GM21423 (cell line): ENCODE data around the gene COPA.

ENCODE experiments used
- ATAC-seq: cut with Tn5 transposase; IDR thresholded peaks from one replicate; pipeline ENCODE4 v1.9.1; 2021; ENCODE audit warnings: mild to moderate bottlenecking, moderate library complexity; ENCODE audit not compliant: unreplicated experiment

COPA gene

DNA sequence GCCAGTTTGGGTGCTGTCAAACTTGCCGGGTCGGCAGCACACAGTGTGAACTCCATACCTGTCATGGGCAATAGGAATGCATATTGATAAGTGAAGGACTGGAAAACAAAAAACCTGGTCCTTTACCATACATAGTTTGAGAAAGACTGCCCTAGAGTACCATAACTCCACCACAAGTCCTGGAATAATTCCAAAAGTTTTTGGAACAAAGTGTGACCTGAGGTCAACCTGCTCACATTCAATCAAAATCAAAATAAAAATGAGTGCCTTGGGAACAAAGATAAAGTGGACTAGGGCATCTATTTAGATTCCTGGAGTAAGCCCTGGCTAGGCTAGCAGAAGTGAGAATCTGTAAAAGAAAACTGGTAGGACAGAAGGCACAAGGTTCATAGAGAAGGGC lies 65.7 kb downstream of the COPA start:
- no peak for ATAC-seq

DNA sequence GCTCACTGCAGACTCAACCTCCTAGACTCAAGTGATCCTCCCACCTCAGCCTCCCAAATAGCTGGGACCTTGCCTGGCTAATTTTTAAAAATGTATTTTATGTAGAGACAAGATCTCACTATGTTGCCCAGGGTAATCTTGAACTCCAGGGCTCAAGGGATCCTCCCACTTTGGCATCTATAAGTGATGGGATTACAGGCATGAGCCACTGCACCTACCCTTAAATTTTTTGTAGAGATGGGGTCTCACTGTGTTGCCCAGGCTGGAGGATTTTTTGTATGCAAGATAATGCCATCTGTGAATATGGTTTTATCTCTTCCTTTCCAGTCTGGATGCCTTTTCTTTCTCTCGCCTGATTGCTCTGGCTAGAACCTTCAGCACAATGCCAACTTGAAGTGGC lies 72.0 kb downstream of the COPA start:
- no peak for ATAC-seq

DNA sequence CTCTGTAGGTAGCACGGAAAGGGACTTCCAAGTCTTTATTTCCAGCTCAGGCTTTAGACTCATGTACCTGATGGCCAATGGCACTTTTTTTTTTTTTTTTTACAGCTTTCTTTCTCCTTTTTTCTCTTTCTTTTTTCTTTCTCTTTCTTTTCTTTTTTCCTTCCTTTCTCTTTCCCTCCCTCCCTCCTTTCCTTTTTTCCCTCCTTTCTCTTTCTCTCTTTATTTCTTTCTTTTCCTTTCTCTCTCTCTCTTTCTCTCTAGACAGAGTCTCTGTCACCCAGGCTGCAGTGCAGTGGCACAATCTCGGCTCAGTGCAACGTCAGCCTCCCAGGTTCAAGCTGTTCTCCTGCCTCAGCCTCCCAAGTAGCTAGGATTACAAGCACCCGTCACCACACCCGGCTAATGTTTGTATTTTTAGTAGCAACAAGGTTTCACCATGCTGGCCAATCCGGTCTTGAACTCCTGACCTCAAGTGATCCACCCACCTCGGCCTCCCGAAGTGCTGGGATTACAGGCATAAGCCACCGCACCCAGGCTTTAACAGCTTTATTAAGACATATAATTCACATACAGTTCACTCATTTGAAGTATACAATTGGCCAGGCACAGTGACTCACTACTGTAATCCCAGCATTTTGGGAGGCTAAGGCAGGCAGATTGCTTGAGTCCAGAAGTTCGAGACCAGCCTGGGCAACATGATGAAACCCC lies 75.6 kb downstream of the COPA start:
- ATAC-seq, result no peak

DNA sequence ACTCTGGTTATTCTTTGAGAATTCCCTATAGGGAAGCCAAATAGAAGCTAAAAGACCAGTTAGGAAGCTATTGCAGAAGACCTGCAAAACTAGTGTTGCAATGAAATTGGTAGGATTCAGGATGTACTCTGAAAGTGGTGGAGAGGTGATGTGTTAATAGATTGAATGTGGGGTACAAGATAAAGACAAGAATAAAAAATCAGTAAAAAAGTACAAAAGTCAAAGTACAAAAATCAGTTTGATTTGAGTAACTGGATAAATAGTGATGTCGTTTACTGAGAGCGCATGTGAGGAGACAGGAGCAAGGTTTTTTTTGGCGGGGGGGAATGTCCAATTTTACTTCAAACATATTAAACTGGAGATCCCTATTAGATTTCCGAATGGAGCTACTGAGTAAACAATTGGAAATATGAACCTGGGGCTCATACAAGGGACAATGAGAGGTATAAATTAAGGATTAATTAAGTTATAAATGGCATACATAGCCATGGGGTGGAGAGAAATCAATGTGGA lies 78.2 kb downstream of the COPA start:
- ATAC-seq, result no peak

DNA sequence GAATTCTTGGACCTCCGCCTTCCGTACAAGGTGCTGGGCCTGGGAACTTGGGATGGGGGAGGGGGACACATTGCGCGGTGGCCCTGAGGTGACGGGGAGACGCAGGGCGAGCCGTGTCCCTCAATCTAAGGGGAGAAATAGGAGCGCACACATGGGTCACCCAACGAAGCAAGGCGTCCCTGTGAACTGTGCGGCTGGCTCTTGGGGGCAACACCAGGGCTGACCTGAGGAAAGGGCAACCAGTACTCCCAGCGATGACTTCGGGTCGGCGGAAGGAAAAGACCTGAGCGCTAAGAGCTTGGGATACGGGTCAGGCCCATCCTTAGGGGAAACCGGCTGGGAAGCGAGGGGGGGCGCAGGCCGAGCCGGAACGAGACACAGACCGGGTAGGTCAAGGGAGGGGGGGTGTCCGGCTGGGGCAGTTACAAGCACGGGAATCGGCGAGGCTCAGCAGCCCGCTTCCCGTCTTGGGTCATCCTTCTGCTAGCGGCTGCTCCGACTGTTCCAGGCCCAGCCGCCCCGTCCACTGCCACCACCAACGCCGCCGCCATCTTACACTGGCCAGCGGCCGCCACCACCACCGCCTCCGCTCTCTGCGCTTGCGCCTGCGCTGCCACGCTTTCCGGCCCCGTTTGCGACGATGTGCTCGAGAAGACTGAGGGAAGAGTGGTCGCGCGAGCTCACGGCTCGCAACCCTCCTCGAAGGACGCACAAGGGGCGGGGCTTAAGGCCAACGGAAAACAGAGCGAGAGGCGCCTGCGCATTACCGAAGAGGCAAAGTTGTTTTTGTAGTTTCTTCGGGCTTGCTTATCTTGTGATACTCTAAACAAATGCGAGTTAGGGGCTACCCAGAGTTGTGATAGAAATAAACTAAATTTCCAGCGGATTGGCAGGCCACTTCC lies 80.9 kb downstream of the COPA start, which contains the start of gene DCAF8:
Gene DCAF8 (minus strand): TSS at position 657 of the 902 bp plus-strand sequence. CDS start 18,541 bp downstream, outside the sequence.
- peak; percentile 85 for ATAC-seq

DNA sequence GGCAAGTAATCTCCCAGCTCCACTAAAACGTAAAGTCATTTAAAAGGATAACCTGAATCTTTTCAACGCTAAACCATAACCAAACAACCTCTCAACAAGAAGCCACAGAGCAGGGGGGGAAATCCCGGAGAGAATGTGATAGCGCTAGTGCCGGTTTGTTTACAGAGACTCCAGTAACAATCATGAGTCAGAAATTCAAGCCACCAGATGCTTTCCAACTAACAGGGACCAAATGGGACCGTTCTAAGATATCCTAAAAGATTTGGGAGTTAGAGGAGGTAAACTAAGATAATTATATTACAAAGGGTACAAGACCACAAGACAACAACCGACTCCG lies 81.5 kb downstream of the COPA start:
- peak; percentile 25 for ATAC-seq

DNA sequence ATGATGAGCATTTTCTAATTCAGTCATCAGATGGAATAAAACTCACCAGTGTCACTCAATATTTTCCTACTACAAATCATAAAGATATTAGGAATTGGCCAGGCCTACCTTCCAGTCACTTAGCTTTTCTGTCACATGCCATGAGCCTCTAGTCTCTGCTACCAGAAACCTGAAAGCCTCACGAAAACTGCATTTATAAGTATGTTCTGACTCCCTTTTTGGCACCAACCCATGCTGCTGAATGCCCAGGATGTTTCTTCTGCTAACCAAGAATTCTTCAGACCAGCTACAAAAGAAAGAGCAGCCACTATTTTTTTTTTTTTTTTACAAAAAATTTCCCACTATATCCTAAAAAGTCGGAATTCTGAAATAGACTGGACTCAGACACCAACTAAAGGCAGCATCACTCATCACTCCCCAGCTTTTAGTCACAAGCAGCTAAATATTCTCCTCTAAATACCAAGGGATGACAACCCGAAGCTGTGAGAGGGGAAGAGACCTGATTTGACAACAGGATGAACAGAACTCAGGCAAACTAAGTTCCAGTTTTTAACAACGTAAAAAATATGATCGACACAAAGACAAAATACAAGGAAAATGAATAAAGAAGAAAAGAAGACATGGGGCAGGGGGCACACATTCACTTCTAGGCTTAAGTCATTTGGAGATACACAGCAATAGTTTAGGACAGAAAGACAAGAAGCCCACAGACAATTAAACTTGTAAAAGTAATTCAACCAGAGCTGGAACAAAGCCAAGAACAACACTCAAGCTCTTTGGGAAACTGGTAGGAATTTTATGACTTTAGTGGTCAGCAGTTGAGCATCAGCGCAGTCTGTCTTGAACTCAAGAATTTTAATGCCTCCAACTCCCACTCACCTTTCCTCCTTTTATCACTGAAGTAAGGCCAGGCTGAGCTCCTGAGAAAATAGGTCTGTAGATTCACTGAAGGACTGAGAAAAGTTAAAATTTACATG lies 82.4 kb downstream of the COPA start:
- no peak for ATAC-seq

DNA sequence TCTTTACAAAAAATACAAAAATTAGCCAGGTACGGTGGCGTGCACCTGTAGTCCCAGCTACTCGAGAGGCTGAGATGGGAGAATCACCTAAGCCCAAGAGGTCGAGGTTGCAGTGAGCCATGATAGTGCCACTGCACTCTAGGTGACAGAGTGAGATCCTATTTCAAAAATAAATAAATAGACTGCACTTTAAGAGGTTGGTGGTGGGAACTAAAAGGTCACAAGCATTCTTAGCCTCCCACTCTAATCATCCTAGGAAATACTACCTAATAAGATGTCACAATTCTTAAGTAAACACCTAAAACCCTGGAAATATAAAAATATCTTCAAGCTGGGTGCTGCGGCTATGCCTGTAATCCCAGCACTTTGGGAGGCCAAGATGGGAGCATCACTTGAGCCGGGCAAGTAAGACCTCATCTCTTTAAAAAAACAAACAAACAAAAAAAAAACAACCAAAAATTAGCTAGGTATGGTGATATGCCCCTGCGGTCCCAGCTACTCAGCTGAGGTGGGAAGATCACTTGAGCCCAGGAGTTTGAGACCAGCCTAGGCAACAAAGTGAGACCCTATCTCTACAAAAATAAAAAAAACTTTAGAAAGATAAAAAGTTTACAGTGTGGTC lies 84.8 kb downstream of the COPA start:
- ATAC-seq, result no peak

DNA sequence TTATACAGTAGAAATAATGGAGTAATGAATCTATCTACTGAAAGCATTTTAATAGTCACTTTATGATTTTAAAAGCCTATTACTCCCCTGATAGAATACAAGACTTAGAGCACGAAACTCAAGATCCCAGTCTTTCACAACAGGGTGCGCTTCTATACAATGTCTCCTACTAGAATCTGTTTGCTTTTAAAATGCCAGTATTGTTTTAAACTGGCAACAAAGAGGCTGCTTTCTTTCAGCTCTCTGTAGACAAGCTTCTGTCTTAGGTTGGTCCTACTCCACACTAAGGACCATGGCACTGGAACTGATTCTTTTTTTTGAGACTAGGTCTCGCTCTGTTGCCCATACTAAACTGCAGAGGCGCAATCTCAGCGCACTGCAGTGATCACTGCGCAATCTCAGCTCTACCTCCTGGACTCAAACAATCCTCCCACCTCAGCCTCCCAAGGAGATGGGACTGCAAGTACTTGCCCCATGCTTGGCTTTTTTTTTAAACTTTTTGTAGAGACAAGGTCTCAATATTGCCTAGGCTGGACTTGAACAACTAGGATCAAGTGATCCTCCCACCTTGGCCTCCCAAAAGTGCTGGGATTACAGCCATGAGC lies 85.5 kb downstream of the COPA start:
- ATAC-seq, result no peak

DNA sequence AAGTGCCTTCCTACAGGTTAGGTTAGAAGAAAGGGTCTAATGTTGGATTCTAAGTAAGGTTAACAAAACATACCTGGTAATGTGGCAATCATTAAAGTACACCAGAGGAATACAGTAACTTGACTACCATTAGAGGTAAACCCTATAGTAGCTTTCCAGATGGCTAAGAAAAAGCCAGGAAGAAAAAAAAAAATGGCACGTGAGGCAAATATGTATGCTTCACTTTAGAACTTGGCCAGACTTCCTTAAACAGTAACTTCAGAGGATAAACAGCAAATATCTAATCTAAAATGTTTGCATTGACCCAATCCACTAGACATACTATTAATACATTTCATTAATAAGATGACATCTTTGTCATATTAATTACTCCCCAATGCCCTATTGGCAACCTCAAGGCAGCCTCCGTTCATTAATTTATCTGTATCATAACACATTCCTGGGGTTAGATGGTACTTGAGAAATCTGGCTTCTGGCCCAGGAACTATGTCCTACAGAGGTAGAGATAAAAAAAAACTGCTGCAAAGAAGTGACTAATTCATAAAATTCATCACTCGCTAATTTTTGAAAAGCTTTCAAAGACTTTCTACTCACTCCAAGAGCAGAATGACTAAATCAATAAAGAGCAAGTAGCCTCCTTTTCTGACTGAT lies 86.5 kb downstream of the COPA start:
- no peak for ATAC-seq

DNA sequence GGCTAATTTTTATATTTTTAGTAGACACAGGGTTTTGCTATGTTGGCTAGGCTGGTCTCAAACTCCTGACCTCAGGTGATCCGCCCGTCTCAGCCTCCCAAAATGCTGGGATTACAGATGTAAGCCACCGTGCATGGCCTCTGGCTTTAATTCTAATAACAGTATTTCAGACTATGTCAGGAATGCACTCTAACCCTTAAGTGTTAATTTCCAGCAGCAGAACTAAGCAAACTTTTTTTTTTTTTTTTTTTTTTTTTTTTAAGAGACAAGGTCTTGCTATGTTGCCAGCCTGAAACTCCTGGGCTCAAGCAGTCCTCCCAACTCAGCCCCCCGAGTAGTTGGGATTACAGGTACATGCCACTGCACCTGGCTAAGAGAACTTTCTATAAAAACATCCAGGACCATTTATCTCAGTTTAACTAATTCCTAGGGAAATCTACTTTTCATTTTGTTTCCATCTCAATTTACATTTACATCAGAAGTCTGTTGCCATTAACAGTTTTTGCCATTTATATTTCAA lies 87.2 kb downstream of the COPA start:
- no peak for ATAC-seq

DNA sequence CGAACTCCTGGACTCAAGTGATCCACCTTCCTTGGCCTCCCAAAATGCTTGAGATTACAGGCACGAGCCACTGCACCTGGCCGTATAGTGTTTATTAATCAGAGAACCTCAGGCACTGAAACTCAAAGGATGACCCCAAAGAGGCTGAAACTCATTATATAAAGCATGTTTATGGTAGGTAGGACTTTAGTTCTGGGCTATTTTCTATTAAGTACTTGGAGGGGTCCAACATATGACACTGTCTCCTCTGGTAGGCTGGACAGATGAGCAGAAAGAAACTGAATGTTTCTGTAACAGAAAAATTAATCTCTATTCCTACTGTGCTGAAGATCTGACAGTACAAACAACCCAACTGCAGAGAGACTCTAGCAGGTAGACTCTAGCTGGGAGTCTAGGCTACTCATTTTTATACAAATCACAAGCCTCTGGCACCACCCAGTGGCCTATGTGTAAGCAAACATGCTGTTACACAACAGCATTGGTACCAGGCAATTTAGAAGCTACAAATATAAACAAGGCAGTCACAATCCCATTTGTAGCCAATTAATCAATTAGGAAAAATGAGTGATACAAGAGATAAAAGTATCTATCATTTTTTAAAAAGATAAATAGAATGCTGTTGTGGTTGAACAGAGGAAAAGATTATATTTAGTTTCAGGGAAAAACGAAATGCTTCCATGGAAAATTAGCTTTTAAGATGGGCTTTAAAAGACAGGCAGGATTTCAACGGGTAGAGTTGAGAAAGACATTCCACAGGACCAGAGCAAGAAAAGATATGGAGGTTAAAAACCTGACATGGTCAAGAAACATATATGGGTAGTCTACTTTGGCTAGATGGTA lies 91.1 kb downstream of the COPA start:
- no peak for ATAC-seq

DNA sequence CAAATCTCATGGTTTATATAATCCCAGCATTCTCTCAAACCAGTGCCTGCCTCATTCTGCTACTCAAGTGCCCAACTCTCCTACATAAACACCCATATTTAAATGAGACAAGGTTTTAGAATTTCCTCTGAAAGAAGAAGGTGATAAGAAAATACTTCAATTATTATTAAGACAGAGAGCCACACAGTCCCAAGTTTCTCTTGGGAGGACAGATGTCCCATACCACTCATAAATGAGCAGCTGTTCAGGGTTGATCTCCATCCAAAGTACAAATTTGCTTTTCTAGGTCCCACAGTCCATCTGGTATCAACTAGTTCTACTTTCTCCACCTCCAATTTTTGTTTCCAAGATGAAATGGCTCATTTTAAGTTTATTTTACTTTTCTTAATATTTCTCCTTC lies 92.0 kb downstream of the COPA start:
- no peak for ATAC-seq

DNA sequence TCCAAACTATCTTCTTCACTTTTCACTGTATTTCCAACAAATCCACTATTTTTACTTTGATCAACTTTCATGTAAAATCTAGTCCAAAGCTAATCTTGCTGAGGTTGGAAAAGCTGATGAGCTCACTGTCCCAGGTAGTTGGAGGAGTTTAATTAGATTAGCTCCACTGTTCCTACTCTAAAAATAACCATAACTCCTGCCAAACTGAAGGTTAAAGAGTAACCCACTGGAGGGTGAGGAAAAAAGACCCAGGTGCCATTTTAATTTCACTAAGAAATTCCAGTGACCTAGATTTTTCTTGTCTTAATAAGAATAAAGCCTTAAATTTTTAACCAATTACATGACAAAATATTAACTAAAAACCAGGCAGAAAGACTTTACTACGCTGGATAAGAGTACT lies 96.0 kb downstream of the COPA start:
- no peak for ATAC-seq

DNA sequence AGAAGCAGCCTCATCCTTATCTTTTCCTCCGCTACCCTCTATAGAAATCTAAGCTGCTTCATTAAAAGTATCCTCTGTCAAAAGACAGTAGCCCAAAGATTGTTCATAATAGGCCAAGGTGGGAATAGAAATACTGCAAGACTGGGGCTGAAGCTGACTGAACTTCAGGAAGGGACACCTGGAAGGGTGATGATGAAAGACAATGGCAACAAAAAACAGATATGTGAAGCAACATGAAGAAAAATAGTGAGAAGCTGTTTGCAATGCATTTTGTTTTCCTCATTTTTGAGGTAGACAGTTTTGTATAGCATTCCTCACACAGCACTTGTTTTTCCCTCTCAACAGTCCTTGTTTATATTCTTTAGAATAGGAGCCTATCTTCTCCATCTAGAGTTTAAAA lies 97.6 kb downstream of the COPA start:
- no peak for ATAC-seq

DNA sequence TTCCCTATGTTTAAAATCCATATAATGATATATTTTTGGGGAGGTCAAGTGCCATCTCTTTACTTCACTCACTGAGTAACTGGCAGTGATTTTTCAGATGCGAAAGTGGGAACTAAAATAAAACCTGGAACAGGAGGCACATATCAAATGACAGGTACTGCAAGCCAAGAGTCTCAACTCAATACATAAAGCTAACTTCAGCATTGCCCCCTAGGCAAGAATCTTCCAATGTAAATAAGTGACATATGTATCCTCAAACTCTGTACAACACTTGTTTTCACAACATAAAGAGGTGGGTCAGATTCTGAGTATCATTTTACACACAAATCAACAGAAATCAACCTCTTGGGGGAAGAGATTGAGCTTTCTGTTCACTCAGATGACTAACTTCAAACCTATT lies 98.8 kb downstream of the COPA start:
- ATAC-seq, result no peak

DNA sequence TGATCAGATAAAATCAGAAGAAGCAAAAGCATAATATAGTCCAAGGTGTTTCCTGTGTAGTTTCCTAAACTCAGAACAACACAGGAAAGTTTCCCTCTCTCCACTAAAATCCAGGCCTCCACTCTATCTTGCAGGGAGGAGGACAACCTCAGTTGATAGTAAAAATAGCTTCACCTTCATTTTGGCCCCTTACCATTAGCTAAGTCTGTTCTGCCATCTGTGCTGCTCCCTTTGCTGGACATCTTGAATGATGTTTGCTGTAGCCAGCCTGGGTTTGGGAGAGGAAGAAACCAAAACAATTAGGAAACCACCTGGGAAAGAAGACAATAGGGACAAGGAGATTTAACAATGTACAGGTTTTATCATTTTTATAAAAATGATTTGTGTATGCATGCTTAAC lies 99.3 kb downstream of the COPA start:
- no peak for ATAC-seq

DNA sequence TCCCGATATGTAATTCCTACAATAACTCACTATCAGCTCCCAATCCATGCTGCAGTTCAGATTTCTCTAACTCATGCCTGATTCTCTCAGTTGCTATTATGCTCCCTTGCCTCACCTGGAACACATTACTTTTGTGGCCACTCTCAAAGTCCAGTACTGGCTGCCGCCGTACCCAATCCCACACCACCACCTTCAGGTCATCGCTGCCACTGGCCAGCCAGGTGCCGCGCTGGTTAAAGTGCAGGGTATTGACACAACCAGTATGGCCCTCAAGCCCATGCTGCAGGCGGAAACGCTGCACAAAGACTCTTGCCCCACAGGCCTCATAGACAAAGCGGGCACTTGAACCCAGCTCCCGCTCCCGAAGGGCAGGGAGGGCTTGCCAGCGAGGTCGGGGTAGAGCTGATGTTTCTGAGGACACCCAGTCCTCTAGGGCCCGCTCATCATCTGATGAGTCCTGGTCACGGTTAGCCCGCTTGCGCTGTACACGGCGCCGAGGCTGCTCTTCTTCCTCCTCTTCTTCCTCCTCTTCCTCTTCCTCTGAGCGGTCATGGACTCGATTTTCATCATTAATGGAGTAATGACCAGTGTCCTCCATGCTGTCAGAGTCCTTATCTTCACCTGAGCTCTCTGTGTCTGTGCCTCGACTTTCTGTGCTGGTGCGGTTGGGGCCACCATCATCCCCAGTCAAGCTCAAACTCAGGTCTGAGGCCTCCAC lies 103.3 kb downstream of the COPA start:
- no peak for ATAC-seq
